Medulla oblongata (tissue), 1 donor: ENCODE data around the gene KRTAP10-2.
"Not testable (repeated sequence)": the region's sequence is repeated elsewhere in the genome, so short reads cannot be mapped to it uniquely, and the experiment has no call there.

Source experiments
- DNase-seq: peaks from one replicate; pipeline ENCODE4 v3.0.0-alpha.2; 2015; ENCODE audit errors: extremely low spot score

The KRTAP10-2 gene, protein sequence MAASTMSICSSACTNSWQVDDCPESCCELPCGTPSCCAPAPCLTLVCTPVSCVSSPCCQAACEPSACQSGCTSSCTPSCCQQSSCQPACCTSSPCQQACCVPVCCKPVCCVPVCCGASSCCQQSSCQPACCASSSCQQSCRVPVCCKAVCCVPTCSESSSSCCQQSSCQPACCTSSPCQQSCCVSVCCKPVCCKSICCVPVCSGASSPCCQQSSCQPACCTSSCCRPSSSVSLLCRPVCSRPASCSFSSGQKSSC

DNA sequence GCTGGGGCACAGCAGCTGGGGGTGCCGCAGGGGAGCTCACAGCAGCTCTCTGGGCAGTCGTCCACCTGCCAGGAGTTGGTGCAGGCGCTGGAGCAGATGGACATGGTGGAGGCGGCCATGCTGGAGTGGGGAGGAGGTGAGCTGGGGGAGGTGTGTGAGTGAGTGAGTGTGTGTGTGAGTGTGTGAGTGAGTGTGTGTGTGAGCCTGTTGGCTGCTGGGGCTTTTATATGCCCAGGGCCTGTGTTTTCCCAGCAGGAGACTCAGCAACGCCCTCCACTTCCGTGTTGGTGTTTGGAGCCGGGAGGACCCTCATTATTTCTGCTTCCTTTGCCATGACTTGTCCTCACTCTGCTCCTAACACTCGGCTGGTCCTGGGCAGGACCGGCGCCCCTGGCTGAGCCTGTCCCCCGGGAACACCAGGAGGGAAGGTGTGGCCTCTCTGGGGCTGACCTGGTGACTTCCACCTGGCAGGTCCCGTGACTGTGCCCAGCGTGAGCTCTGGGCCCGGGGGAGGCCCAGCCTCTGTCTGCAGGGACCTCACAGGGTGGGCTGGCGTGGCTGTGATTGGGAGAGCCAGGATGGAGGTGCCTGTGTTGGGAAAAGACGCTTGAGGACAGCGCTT, at the start of gene KRTAP10-2:
KRTAP10-2 (minus strand) TSS at position 166 of the 622 bp plus-strand sequence; CDS start at position 119, 47 bp downstream.
- no peak for DNase-seq

DNA sequence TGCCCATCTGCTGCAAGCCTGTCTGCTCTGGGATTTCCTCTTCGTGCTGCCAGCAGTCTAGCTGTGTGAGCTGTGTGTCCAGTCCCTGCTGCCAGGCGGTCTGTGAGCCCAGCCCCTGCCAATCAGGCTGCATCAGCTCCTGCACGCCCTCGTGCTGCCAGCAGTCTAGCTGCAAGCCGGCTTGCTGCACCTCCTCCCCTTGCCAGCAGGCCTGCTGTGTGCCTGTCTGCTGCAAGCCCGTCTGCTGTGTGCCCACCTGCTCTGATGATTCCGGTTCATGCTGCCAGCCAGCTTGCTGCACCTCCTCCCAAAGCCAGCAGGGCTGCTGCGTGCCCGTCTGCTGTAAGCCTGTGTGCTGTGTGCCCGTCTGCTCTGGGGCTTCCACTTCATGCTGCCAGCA, 49.8 kb upstream of the KRTAP10-2 start:
- DNase-seq = not testable (repeated sequence)

DNA sequence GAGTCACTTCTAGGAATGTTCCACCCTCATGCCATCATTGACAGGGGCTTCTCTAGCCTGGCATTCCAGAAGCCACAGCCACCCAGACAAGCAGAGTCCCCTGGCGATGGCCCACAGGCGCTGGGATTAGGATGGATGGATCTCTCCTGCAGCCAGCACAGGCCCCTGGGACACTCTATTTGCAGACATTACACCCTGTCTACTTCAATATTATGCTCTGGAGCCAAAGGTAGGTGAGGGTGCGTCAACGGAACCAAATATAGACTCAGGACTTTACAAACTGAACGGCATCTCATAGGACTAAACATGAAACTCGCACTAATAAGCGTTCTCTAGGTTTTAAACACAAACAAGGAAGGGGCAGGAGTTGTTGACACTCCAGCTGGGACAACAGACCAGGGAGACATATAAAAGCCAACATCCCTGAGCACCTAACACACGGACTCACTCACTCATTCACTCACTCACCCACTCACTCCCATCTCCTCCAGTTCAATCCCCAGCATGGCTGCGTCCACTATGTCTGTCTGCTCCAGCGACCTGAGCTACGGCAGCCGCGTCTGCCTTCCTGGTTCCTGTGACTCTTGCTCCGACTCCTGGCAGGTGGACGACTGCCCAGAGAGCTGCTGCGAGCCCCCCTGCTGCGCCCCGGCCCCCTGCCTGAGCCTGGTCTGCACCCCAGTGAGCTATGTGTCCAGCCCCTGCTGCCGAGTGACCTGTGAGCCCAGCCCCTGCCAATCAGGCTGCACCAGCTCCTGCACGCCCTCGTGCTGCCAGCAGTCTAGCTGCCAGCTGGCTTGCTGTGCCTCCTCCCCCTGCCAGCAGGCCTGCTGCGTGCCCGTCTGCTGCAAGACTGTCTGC, 49.0 kb upstream of the KRTAP10-2 start, which contains the start of gene KRTAP10-7:
KRTAP10-7 (plus strand) TSS at position 480 of the 861 bp plus-strand sequence; CDS start at position 505, 25 bp downstream.
- not testable (repeated sequence) for DNase-seq

DNA sequence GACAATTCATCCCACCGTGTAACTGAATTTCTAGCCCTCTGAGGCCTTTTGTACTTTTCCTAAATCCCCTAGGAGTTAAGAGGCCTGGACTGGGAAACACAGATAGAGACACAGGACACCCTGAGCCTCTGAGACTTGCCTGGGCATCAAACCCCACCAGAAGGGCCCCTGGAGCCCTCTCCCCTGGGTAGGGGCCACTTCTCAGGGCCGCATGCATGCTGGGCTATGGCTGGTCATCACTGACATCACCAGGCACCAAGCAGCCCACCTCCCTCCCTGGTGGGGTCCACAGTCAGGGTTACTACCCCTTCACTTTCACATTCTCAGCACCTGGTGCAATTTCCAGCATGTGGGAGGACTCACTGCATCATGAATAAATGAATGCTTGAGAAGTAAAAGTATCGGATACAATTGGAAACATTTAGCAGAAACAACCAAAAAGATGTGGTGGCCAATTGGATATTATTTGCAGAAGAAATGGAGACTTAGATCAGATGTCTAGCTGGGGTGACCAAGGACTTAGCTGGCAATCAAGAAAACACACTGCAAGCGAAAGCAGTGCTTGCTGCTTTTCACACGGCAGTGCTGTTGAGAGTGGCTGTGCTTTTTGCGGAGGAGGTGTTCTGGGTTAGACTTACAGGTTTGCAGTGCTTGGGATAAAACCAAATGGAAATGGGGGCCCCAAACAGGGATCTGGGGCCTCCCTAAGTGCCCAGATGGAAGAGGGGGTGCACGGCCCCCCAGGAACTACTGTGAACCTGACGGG, 48.1 kb upstream of the KRTAP10-2 start:
- no peak for DNase-seq

DNA sequence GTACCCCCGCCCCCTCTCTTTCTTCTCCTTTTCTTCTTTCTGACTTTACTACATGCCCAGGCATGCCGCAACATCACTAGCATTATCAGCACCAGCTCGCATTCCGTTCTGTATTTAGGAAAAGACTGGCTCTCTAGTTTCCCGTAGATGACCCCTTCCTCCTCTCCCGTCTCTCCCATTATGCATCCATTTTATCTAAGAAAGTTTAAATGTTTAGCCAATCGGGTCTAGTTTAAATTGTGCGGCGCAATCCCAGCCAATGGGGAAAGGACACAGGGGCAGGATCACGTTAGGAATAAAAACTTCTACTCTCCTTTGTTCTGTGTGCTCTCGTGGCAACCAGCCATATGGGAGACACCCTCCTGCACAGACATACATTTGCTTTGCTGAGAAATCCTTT, 46.8 kb upstream of the KRTAP10-2 start:
- no peak for DNase-seq

DNA sequence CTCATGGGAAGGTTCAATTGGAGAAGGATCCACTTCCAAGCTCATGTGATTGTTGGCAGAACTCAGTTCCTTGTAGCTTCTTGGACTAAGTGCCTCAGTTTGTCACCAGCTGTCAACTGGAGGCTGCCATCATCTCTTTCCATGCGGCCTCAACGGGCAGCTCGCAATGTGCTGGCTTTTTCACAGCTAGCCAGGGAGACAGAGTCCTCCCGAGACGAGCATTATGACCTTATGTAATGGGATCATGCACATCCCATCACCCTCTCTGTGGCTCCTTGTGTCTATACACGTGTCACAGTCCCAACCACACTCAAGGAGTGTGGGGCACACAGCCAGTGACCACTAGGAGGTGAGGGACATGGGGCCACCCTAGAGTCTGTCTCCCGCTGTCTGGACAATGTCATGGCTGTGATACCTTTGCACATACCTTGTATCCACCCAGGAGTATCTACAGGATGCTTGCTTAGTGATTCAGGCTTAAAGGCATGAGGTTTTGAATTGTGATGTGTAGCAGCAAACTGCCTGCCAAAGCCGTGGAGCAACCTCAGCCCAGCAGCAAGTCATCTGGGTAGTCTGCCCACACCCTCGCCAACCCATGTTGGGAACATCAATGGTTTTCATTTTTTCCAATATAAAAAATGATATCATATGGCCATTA, 44.9 kb upstream of the KRTAP10-2 start:
- DNase-seq = no peak

DNA sequence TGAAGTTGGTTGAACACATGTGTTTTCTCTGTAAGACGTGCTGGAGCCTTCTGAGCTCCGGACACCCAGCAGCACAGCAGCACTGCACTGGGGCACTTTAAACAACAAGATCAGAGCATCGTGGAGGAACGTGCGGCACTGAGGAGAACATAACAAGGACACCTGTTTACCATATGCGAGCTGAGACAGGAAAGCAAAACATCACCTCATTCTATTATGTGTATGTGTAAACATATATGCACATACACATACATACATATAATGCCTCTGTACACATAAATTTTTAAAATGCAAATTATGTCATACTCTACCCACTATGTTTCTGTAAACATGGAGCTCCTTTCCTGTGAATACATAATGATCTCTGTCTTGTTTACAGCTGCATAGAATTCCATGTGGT, 44.2 kb upstream of the KRTAP10-2 start:
- DNase-seq = no peak

DNA sequence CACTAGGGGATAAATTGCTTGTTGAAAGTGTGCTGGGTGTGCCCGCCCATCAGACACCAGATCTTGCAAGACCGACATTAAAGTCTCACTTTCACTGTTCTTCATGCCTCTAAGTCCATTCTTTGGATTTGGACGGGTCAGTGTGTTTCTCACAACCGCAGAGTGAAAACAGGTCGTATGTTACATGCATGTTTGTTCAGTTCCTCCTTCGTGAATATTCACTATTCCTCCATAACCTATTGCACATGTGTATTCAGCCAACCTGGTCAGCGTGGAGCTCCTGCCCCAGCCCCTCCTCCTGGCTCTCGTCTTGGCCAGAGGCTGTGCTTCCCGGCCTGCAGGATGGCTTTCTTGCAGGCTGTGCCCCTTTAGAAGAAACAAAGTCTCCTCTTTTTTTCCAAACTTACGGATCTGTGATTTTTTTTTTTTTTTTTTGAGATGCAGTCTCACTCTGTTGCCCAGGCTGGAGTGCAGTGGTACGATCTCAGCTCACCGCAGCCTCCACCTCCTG, 43.2 kb upstream of the KRTAP10-2 start:
- no peak for DNase-seq

DNA sequence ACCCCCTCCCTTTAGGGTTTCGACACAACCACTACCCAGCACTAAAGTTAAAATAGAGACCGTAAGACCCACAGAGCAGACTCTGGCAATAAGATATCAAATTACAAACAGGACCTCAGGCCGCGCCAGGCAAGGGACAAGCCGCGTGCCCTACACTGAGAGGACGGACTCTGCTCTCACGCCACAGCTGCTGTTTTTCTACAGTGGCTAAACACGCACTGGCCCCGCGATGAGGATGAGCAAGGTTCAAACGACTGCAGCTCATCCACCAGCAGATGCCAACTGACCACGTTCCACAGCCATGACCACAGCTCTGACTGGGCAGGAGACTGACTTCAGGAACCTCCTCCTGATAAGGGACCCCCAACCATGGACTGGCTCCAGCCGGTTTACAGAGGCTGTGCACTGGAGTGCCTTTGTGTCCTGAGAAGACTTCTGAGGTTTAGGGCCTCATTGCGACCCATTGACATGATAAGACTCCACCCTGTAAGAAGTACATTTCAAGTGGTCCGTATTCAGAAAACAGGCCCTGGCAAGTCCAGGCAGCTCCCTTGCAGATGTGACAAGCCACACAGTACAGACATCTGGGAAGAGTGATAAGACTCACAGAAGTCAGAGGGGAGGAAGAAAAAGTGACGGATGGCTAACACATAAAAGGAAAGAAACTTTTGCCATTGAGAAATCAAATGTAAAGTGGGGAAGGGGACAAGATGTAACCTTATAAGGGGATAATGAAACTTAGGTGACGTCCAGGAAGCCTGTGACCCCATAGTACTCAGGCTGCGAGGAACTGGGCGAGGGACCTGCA, 42.5 kb upstream of the KRTAP10-2 start:
- DNase-seq = no peak

DNA sequence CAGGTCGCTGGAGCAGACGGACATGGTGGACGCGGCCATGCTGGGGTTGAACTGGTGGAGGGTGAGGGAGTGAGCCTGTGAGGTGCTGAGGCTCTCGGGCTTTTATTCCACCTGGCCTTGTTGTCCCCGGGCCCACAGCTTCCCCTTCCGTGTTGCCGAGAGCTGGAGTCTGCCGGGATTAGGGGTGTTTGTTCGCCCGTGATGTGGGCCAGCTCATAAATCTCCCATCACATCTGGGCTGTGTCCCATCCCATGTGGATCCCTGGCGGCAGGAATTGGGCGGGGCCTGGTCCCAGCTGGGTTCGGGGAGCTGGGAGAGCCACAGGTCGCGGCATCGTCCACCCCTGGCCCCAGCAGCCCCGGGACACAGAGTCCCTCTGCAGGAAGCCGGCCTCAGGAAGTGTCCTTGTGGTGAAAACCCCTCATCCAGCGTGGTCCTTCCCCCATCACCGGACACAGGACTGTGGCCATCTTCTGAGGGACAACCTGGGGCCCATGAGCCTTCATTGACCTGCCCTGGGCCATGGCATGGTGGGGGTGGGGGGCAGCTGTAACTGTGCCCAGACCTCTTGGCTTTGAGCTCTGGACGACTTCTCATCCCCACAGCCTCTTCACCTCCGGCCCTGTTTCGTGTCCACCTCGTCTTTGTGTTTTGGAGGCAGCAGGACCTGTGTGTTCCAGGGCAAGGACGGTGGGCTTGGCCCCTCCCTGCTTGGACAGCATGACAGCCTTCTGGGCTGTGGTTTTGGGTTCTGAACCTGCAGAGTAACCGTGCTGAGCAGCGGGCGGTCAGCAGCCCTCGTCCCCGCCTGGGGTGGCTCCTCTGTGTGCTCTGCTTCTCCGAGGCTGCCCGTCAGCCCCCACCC, 41.4 kb upstream of the KRTAP10-2 start, which contains the start of gene KRTAP10-6:
KRTAP10-6 (minus strand) TSS at position 60 of the 866 bp plus-strand sequence; CDS start at position 39, 21 bp downstream.
- DNase-seq = no peak

DNA sequence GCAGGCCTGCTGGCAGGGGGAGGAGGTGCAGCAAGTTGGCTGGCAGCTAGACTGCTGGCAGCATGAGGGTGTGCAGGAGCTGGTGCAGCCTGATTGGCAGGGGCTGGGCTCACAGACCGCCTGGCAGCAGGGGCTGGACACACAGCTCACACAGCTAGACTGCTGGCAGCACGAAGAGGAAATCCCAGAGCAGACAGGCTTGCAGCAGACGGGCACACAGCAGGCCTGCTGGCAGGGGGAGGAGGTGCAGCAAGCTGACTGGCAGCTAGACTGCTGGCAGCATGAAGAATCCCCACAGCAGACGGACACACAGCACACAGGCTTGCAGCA, 40.5 kb upstream of the KRTAP10-2 start:
- not testable (repeated sequence) for DNase-seq

DNA sequence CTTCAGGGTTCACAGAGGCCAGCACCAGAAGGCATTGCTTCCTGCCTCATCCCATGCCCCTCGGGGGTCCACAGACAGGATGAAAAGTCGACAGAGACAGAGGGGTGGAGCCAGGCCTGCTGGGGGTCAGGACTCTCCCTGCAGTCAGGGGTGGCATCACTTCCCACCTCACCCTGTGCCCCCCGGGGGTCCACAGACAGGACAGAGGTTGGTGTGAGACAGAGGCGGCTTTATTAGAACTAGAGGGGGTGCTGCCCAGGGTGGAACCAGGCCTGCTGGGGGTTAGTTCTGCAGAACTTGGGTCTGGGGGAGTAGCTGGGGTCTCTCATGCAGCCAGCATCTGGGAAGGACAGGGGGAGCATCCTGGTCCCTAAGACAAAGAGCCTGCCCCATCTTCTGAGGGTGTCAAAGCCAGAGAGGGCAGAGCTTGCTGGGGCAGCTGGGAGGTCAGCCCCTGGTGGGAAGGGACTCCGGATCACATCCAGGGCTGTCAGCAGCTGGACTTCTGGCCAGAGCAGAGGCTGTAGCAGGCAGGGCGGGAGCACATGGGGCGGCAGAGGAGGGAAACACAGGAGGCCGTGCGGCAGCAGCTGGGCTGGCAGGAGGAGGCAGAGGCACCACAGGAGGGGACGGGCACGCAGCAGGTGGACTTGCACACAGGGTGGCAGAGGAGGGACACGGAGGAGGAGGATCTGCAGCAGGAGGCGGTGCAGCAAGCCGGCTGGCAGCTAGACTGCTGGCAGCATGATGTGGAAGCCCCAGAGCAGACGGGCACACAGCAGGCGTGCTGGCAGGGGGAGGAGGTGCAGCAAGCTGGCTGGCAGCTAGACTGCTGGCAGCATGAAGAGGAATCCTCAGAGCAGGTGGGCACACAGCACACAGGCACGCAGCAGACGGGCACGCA, 39.8 kb upstream of the KRTAP10-2 start:
- DNase-seq = not testable (repeated sequence)

DNA sequence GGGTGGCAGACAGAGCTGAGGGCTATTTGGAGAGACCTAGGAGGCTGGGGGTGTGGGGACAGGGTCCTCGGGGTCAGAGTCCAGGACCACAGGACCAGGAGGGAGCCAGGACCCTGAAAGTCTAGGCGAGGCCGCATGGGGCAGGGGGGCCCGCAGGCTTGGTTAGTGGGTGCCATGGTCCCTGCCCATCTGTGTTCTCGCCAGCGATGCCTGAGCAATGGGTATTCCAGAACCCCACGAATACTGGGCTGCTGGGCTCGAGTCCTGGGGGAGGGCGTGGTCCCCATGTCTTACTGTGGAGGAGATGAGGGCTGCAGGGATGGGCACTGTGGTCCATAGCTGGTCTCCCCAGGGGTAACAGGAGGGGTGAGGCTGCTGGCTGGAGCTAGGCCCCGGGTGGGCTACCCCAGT, 39.0 kb upstream of the KRTAP10-2 start:
- DNase-seq = no peak

DNA sequence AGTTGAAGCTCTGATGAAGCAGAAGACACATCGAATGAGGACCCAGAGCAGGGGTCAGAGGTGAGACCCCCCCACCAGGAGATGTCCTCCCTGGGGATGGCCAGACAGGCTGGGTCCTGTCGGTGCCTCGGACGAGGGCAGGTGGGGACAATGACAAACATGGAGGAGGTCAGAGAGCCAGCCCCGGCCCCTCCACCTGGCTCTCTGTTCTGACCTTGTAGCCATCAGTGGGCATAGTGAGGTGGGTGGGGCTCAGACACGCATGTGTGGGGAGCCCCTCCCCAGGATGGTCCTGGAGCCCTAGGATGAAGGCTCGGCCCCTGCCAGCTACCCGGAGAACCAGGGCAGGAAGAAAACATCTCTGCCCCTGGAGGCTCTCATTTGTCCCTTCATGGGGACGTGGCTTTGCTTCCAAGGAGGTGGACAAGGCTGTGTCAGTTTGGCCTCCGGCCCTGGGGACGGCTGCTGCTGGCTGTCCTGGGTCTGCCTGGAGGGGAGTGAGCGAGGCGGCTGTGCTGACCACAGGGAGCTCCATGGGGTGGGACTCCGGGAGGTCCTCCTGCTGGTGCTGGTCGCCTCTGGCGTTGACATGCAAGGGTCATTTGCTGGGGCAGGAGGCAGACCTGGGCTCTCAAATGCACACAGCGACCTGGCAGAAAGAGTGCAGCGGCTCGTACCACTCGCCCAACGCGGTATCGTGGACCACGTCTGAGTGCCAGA, 38.4 kb upstream of the KRTAP10-2 start:
- DNase-seq = no peak

DNA sequence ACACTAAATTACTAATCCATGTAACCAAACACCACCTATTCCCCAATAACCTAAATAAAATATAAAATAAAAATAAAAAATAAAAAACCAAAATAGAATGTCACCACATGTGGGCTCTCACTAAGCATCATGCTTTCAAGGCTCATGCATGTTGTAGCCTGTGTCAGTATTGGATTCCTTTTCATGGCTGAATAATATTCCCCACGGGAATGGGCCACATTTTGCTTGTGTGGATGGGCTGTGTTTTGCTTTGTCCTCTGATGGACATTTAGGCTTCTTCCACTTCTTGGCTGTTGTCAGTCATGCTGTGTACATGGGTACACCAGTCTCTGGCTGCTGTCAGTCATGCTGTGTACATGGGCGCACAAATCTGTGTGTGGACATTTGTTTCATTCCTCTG, 37.8 kb upstream of the KRTAP10-2 start:
- no peak for DNase-seq

DNA sequence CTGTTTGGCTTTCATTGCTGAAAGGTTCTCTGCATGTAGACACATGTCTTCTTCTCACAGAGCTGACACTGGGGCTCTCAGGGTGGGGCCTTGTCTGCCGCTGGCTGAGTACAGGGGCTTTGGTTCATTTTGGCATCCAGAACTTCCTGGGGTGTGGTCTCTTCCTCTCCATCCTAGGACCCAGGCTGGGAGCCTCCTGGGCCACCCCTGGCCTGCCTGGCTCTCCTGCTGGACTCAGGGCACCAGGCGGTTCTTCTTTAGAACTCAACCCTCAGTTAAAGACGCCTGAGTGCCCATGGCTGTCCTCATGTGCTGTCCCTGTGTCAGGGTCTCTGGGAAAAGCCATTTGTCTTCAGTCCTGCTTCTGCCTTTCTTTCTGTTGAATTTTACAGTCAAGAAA, 34.6 kb upstream of the KRTAP10-2 start:
- DNase-seq = no peak

DNA sequence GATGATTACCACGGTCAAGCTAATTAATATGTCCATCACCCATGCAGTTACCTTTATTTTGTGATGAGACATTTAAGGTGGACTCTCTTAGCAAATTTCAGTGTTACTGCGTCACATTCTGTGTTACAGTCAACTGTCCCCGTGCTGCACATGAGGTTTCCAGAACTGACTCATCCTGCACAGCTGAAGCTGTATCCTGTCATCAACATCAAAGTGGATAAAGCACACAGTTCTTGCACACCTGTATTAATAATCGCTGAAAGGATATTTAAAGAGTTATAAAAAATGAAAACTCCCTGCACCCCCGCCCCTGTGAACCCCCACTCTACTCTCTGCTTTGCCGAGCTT, 32.5 kb upstream of the KRTAP10-2 start:
- no peak for DNase-seq
